ENCODE measurements around the gene COG3. TPM values are rescaled to one million over a fixed set of nuclear protein-coding genes. Genes with fewer than 3 reads are reported as not detected.

COG3 gene
- total and polyA plus RNA-seq, 4 donors = 21.6 to 44.5 (median 30.1) TPM

DNA sequence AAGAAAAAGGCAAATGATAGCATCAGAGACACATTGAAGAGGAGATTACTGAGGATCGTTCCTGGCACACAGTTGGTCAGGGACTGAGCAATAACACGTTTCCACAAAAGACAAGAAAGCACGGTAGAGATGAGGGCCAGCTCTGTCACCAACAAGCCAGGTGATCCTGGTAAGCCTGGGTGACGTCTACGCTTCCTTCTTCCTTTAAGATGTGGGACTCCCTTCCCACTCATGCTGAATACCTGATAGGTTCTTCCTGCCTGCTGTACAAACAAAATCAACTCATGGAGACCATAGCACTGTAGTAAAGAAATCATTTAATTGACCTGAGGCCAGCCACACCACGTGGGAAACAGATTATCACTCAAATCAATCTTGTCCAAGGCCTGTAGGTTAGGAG, 19.7 kb upstream of the COG3 start:
- DNase-seq (ENCODE audit: low read depth in 4 of 6, low spot score in 6 of 6) = no peak
- H3K36me3 ChIP-seq (ENCODE audit: control insufficient read depth, insufficient read depth, low read length) = no peaks in the 10 kb centered on the region
- WGBS (ENCODE audit: insufficient coverage) = 91% methylated on average over 6 of the region's 6 CpGs

DNA sequence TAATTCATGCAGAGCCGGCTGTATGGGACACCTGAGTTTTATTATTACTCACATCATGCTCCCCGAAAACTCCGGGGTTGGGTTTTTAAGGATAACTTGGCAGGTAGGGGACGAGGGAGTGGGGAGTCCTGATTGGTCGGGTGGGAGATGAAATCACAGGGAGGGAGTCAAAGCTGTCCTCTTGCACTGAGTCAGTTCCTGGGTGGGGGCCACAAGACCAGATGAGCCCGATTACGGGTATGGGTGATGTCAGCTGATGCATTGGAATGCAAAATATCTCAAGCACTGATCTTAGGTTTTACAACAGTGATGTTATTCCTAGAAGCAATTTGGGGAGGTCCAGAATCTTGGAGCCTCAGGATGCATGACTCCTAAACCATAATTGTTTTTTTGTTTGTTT, 18.6 kb upstream of the COG3 start:
- H3K9me3 ChIP-seq (ENCODE audit: control insufficient read depth, insufficient read depth, low read length) = no peaks in the 10 kb centered on the region
- H3K4me3 ChIP-seq (ENCODE audit: low read depth, low read length) = no peak overlapping the region
- DNase-seq (ENCODE audit: low read depth in 4 of 6, low spot score in 6 of 6) = no peak
- no peaks in the 10 kb centered on the region for H3K36me3 ChIP-seq (ENCODE audit: control insufficient read depth, insufficient read depth, low read length)
- no peaks in the 10 kb centered on the region for H3K27me3 ChIP-seq (ENCODE audit: control insufficient read depth, insufficient read depth, low read length)
- WGBS (ENCODE audit: insufficient coverage) = 95% methylated on average over 5 of the region's 7 CpGs
- no peaks in the 10 kb centered on the region for H3K4me1 ChIP-seq (ENCODE audit: control insufficient read depth, insufficient read depth, low read length)
- H3K27ac ChIP-seq (ENCODE audit: low read depth, low read length) = no peak overlapping the region

More for the DNA sequence above, 19.7 kb upstream of the COG3 start:
- no peaks in the 10 kb centered on the region for H3K4me1 ChIP-seq (ENCODE audit: control insufficient read depth, insufficient read depth, low read length)
- H3K27ac ChIP-seq (ENCODE audit: low read depth, low read length) = no peak overlapping the region
- no peaks in the 10 kb centered on the region for H3K27me3 ChIP-seq (ENCODE audit: control insufficient read depth, insufficient read depth, low read length)
- H3K4me3 ChIP-seq (ENCODE audit: low read depth, low read length) = no peak overlapping the region
- H3K9me3 ChIP-seq (ENCODE audit: control insufficient read depth, insufficient read depth, low read length) = no peaks in the 10 kb centered on the region

DNA sequence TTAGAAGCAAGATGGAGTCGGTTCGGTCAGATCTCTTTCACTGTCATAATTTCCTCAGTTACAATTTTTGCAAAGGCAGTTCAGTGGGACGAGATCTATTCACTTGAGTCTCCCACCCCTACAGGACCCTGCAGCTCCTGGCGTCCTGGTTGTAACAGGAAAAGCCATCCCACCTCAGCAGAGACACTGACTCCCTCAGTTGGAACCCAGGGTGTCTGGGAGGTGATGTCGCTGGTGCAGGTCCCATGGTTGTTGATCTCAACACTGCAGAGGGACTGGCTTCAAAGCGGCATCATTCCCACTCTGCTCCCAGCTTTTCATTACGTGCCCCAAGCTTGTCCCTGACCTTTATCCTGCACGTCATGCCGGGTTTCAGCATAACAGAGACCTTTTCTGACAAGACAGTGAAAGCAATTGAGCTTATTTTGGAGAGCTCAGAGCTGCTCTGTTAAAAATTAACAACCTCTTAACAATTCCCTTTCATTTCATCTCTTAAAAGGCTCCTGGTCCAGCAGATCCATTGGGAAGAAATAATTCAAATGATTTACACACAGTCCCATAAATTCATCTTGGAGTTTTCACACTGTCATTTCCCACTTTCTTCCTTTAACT, 17.6 kb upstream of the COG3 start:
- H3K27me3 ChIP-seq (ENCODE audit: control insufficient read depth, insufficient read depth, low read length) = no peaks in the 10 kb centered on the region
- no peak overlapping the region for H3K27ac ChIP-seq (ENCODE audit: low read depth, low read length)
- H3K4me3 ChIP-seq (ENCODE audit: low read depth, low read length) = no peak overlapping the region
- 23% methylated on average over 5 of the region's 9 CpGs for WGBS (ENCODE audit: insufficient coverage)
- no peak for DNase-seq (ENCODE audit: low read depth in 4 of 6, low spot score in 6 of 6)
- no peaks in the 10 kb centered on the region for H3K9me3 ChIP-seq (ENCODE audit: control insufficient read depth, insufficient read depth, low read length)
- no peaks in the 10 kb centered on the region for H3K36me3 ChIP-seq (ENCODE audit: control insufficient read depth, insufficient read depth, low read length)
- no peaks in the 10 kb centered on the region for H3K4me1 ChIP-seq (ENCODE audit: control insufficient read depth, insufficient read depth, low read length)

DNA sequence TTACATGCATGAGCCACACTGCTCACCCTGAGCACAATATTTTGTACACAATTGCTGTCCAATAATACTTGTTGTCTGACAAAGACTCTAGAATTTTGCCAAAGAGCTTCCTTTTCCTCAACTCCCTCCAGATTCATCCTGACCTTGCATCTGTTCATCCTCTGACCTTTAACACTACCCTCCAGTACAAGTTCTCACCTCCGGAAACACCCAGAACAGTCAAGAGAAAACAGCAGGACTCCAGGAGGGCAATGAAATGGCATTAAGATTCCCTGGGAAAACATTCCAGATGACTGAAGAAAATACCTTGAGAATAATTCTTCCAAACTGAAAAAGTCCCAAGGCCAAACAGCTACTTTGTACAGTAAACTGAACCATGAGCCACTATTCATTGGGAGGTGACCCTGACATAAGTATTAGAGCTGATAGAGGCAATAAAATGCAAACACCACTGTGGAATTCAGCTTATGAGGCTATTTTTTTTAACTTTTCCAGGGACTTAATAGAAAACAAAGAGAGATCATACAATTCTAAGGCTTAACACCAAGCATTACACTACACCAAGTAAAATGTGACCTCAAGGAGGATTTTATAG, 15.7 kb upstream of the COG3 start:
- no peak for DNase-seq (ENCODE audit: low read depth in 4 of 6, low spot score in 6 of 6)
- Histone ChIP-seq H3K4me1 (ENCODE audit: control insufficient read depth, insufficient read depth, low read length) (no peaks in the 10 kb centered on the region), H3K27me3 (ENCODE audit: control insufficient read depth, insufficient read depth, low read length) (no peaks in the 10 kb centered on the region), H3K27ac (ENCODE audit: low read depth, low read length) (no peak overlapping the region), H3K9me3 (ENCODE audit: control insufficient read depth, insufficient read depth, low read length) (no peaks in the 10 kb centered on the region), H3K36me3 (ENCODE audit: control insufficient read depth, insufficient read depth, low read length) (no peaks in the 10 kb centered on the region), H3K4me3 (ENCODE audit: low read depth, low read length) (no peak overlapping the region)
- 67% methylated on average over 1 of the region's 1 CpG for WGBS (ENCODE audit: insufficient coverage)

DNA sequence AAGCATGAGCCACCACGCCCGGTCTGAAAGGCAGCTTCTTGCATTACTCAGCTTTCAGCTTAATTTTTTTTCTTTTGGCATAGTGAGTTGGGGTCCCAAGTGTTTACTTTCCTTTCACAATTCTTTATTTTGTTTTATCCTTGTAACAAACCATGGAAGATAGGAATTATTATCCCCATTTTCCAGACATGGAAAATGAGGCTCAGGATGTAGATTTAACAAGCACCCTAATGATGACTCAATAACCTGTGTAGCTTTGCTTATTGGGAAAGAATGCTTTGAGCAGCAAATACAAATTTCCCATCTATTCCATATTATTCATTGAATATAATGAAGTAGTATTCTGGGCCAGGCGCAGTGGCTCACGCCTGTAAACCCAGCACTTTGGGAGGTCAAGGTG, 13.5 kb upstream of the COG3 start:
- H3K36me3 ChIP-seq (ENCODE audit: control insufficient read depth, insufficient read depth, low read length) = no peaks in the 10 kb centered on the region
- H3K4me3 ChIP-seq (ENCODE audit: low read depth, low read length) = no peak overlapping the region
- H3K9me3 ChIP-seq (ENCODE audit: control insufficient read depth, insufficient read depth, low read length) = no peaks in the 10 kb centered on the region
- DNase-seq (ENCODE audit: low read depth in 4 of 6, low spot score in 6 of 6) = no peak
- no peak overlapping the region for H3K27ac ChIP-seq (ENCODE audit: low read depth, low read length)
- no peaks in the 10 kb centered on the region for H3K4me1 ChIP-seq (ENCODE audit: control insufficient read depth, insufficient read depth, low read length)
- WGBS (ENCODE audit: insufficient coverage) = 100% methylated on average over 1 of the region's 4 CpGs
- H3K27me3 ChIP-seq (ENCODE audit: control insufficient read depth, insufficient read depth, low read length) = no peaks in the 10 kb centered on the region

DNA sequence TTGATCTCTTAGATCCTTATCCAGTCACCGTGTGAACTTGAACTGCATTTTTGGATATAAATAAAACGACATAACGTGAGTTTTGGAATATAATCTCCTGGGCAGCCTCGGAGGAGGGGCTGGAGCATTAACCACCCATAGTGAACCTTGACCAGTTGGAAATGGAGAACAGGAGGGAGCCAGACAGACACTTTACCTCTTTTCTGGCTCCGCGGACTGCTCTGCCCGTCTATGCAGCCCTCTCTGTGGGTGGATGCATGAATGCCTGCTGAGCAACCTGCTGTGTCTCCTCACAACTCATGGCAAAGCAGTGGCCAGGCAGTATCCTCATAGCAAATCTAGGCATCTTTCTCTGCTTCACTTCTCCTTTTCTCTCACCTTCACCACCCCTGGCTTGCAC, 10.5 kb upstream of the COG3 start:
- Histone ChIP-seq H3K9me3 (ENCODE audit: control insufficient read depth, insufficient read depth, low read length) (no peaks in the 10 kb centered on the region), H3K4me1 (ENCODE audit: control insufficient read depth, insufficient read depth, low read length) (no peaks in the 10 kb centered on the region), H3K36me3 (ENCODE audit: control insufficient read depth, insufficient read depth, low read length) (no peaks in the 10 kb centered on the region), H3K27me3 (ENCODE audit: control insufficient read depth, insufficient read depth, low read length) (peaks cover 3% of the 10 kb centered on the region), H3K4me3 (ENCODE audit: low read depth, low read length) (no peak overlapping the region), H3K27ac (ENCODE audit: low read depth, low read length) (no peak overlapping the region)
- WGBS (ENCODE audit: insufficient coverage) = 83% methylated on average over 7 of the region's 7 CpGs
- no peak for DNase-seq (ENCODE audit: low read depth in 4 of 6, low spot score in 6 of 6)

DNA sequence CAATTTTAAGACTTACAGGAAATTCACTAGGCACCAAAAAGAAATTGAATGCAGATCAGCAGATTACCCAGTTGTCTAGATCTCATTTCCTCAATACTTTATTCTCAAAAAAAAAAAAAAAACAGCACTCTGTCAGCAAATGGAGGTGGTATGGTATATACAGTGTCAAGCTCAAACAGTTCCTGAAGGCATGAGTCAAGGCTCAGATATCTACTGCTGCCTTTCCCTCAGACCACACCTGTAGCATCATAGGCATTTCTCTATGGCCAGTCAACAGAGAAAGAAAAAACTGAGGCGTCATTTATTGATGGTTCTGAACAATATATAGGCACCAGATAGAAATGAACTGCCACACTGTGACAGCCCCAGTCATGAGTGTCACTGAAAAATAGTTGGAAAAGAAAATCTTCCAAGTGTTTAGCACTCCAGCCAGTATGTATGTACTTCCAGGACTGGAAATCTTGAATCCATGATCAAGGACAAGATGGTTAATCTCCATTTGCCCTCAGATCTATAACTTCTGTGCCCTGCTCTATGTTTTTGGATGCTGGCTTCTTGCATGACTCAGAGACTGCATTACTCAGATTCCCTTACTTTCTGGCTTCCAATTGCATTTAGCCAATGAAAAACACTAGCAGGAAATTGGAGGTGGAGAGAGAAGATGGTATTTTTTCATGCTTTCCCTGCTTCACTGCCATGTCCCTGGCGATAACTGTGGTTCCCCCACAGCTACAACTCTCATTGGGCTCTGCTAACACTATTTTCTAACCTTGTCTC, 8.4 kb upstream of the COG3 start:
- WGBS (ENCODE audit: insufficient coverage) = no CpG with 5 or more reads among the region's 2 CpGs
- no peaks in the 10 kb centered on the region for H3K36me3 ChIP-seq (ENCODE audit: control insufficient read depth, insufficient read depth, low read length)
- no peak overlapping the region for H3K4me3 ChIP-seq (ENCODE audit: low read depth, low read length)
- no peak overlapping the region for H3K27ac ChIP-seq (ENCODE audit: low read depth, low read length)
- DNase-seq (ENCODE audit: low read depth in 4 of 6, low spot score in 6 of 6) = no peak
- H3K4me1 ChIP-seq (ENCODE audit: control insufficient read depth, insufficient read depth, low read length) = no peaks in the 10 kb centered on the region
- peaks cover 3% of the 10 kb centered on the region for H3K27me3 ChIP-seq (ENCODE audit: control insufficient read depth, insufficient read depth, low read length)
- H3K9me3 ChIP-seq (ENCODE audit: control insufficient read depth, insufficient read depth, low read length) = no peaks in the 10 kb centered on the region

DNA sequence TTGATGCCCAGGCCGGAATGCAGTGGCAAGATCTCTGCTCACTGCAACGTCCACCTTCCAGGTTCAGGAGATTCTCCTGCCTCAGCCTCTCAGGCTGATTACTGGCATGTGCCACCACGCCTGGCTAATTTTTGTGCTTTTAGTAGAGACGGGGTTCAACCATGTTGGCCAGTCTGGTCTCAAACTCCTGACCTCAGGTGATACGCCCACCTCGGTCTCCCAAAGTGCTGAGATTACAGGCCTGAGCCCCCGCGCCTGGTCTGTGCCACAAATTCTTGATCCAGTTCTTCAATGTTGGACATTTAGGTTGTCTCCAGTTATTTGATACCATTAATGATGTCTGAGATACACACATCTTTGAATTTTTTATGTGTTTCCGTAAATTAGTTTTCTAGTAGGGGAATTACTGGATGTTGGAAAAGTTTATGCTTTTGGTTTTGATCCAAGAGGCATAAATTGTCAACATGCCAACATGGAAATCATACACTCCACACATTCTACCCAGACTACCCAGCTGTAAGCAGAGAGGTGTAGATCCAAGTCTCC, 525 bp upstream of the COG3 start:
- Histone ChIP-seq H3K4me1 (ENCODE audit: control insufficient read depth, insufficient read depth, low read length) (peaks cover 16% of the 10 kb centered on the region), H3K27ac (ENCODE audit: low read depth, low read length) (peak overlapping the region; percentile 87), H3K4me3 (ENCODE audit: low read depth, low read length) (peak overlapping the region; percentile 82), H3K36me3 (ENCODE audit: control insufficient read depth, insufficient read depth, low read length) (no peaks in the 10 kb centered on the region), H3K27me3 (ENCODE audit: control insufficient read depth, insufficient read depth, low read length) (no peaks in the 10 kb centered on the region), H3K9me3 (ENCODE audit: control insufficient read depth, insufficient read depth, low read length) (no peaks in the 10 kb centered on the region)
- 94% methylated on average over 8 of the region's 9 CpGs for WGBS (ENCODE audit: insufficient coverage)
- DNase-seq (ENCODE audit: low read depth in 4 of 6, low spot score in 6 of 6) = no peak

DNA sequence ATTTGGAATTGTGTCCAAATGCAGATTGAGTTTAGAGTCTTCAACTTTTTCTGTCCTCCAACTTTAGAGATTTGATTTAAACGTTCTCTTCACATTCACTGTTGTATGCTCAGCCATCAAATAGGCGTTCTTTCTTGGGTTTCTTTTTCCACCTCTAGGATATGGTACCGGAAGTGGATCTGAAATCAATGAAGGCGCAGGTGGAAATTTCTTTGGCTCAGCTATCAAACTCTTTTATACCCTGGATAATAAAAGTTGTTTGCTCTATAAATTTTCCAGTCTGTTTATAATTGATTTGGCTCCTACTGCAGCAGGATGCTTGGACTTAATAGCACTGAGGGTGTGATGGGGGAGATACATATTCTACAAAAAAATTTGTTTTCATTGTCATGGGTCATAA, 1.6 kb downstream of the COG3 start:
- no peak overlapping the region for H3K27ac ChIP-seq (ENCODE audit: low read depth, low read length)
- H3K27me3 ChIP-seq (ENCODE audit: control insufficient read depth, insufficient read depth, low read length) = no peaks in the 10 kb centered on the region
- no peak for DNase-seq (ENCODE audit: low read depth in 4 of 6, low spot score in 6 of 6)
- WGBS (ENCODE audit: insufficient coverage) = no CpG with 5 or more reads among the region's 4 CpGs
- no peaks in the 10 kb centered on the region for H3K36me3 ChIP-seq (ENCODE audit: control insufficient read depth, insufficient read depth, low read length)
- peaks cover 16% of the 10 kb centered on the region for H3K4me1 ChIP-seq (ENCODE audit: control insufficient read depth, insufficient read depth, low read length)
- no peaks in the 10 kb centered on the region for H3K9me3 ChIP-seq (ENCODE audit: control insufficient read depth, insufficient read depth, low read length)
- H3K4me3 ChIP-seq (ENCODE audit: low read depth, low read length) = no peak overlapping the region

Measured in spinal cord (tissue), 10 donors.